ENCODE measurements around the gene ACVRL1.

Gene ACVRL1

DNA sequence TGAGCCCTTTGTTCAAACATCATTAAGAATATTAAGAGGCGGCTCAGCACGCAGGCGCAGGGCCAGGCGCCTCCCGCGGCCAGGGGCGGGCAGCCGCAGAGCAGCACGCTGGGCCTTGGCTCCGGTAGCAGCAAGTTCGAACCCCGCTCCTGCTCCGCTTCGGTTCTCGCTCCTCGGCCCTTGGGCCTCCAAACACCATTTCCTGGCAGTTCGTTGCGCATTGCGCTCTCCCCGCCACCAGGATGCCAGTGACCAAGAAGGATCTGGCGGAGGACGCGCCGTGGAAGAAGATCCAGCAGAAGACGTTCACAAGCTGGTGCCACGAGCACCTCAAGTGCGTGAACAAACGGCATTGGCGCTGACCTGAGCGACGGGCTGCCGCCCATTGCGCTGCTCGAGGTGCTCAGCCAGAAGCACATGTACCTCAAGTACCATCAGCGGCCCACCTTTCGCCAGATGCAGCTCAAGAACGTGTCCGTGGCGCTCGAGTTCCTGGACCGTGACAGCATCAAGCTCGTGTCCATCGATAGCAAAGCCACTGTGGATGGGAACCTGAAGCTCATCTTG lies 6.9 kb upstream of the ACVRL1 start:
- Histone ChIP-seq H3K27me3 (ENCODE audit: insufficient read depth, low read length) (no peaks in the 10 kb centered on the region), H3K4me1 (ENCODE audit: control insufficient read depth, insufficient read depth, low read length, unreplicated experiment) (peaks cover 5% of the 10 kb centered on the region), H3K36me3 (ENCODE audit: insufficient read depth, low read length) (no peaks in the 10 kb centered on the region), H3K79me2 (ENCODE audit: control insufficient read depth, insufficient read depth, low read length, unreplicated experiment) (no peaks in the 10 kb centered on the region), H3K27ac (ENCODE audit: low read depth, low read length) (no peak overlapping the region), H3K4me3 (ENCODE audit: low read depth, low read length) (no peak overlapping the region), H2AFZ (ENCODE audit: low read length, unreplicated experiment) (no peak overlapping the region)

DNA sequence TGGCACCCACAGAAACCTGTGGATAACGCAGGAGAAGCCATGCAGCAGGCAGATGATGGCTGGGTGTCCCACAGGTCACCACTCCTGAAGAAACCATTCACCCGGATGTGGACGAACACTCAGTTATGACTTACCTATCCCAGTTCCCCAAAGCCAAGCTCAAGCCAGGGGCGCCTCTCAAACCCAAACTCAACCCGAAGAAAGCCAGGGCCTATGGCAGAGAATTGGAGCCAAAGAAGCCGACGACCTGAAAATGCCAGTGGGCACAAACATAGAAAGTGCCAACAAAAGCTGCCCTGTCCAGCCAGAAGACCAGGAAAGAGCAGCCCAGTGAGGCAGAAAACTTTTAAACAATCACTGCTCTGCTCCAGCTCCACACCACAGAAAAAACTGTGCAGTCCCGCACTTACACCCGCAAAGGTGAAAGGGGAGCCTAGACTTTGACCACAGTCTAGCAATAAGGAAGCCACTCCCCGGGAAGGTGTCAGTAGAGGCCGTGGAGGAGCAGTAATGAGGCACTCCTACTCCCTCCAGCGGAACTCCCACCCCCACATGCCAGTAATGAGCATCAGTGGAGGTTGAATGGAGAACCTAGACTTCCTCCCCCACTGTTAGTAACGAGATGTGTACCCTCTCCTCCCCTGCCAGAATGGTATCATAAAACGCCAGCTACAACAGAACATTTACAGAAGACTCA lies 6.0 kb upstream of the ACVRL1 start:
- H3K27ac ChIP-seq (ENCODE audit: low read depth, low read length) = no peak overlapping the region
- H3K79me2 ChIP-seq (ENCODE audit: control insufficient read depth, insufficient read depth, low read length, unreplicated experiment) = no peaks in the 10 kb centered on the region
- no peaks in the 10 kb centered on the region for H3K36me3 ChIP-seq (ENCODE audit: insufficient read depth, low read length)
- no peak overlapping the region for H2AFZ ChIP-seq (ENCODE audit: low read length, unreplicated experiment)
- no peak overlapping the region for H3K4me3 ChIP-seq (ENCODE audit: low read depth, low read length)
- H3K4me1 ChIP-seq (ENCODE audit: control insufficient read depth, insufficient read depth, low read length, unreplicated experiment) = peaks cover 9% of the 10 kb centered on the region
- H3K27me3 ChIP-seq (ENCODE audit: insufficient read depth, low read length) = no peaks in the 10 kb centered on the region

DNA sequence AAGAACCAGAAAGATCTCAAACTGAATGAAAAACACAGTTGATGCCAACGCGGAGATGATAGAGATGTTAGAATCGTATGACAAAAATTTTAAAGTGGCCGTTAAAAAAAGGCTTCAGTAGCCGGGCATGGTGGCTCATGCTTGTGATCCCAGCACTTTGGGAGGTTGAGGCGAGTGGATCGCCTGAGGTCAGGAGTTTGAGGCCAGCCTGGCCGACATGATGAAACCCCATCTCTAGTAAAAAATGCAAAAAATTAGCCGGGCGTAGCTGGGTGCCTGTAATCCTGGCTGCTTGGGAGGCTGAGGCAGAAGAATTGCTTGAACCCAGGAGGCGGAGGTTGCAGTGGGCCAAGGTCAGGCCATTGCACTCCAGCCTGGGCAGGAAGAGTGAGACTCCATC lies 5.4 kb upstream of the ACVRL1 start:
- Histone ChIP-seq H3K4me3 (ENCODE audit: low read depth, low read length) (no peak overlapping the region), H3K27me3 (ENCODE audit: insufficient read depth, low read length) (no peaks in the 10 kb centered on the region), H3K4me1 (ENCODE audit: control insufficient read depth, insufficient read depth, low read length, unreplicated experiment) (peaks cover 9% of the 10 kb centered on the region), H3K79me2 (ENCODE audit: control insufficient read depth, insufficient read depth, low read length, unreplicated experiment) (no peaks in the 10 kb centered on the region), H3K27ac (ENCODE audit: low read depth, low read length) (no peak overlapping the region), H3K36me3 (ENCODE audit: insufficient read depth, low read length) (no peaks in the 10 kb centered on the region), H2AFZ (ENCODE audit: low read length, unreplicated experiment) (no peak overlapping the region)

DNA sequence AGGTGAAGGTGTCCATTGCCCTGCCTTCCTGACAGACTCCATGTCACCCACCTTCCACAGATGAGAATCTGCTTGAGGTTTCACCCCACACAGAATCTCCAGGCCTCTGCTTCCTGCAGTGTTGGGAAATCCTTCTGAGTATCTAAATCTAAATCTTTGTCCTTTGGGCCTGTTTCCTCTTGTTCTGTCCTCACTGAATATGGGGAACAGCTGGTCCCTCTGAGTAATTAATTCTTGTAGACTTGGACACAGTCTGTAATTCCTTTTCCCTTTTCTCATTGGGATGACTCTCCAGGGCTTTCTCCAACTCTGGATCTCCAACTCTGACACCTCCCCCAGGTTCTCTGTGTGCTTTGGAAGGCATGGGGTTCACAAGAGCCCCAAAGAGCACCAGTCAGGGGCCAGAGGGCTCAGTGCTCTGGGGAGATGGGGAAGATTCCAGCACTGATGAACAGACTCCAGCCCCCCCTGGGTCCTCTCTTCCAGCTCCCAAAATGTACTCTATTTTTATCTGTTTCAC lies 2.3 kb upstream of the ACVRL1 start:
- Histone ChIP-seq H3K36me3 (ENCODE audit: insufficient read depth, low read length) (no peaks in the 10 kb centered on the region), H2AFZ (ENCODE audit: low read length, unreplicated experiment) (peak overlapping the region; percentile 57), H3K27me3 (ENCODE audit: insufficient read depth, low read length) (no peaks in the 10 kb centered on the region), H3K79me2 (ENCODE audit: control insufficient read depth, insufficient read depth, low read length, unreplicated experiment) (no peaks in the 10 kb centered on the region), H3K27ac (ENCODE audit: low read depth, low read length) (no peak overlapping the region), H3K4me1 (ENCODE audit: control insufficient read depth, insufficient read depth, low read length, unreplicated experiment) (peaks cover 14% of the 10 kb centered on the region), H3K4me3 (ENCODE audit: low read depth, low read length) (no peak overlapping the region)

DNA sequence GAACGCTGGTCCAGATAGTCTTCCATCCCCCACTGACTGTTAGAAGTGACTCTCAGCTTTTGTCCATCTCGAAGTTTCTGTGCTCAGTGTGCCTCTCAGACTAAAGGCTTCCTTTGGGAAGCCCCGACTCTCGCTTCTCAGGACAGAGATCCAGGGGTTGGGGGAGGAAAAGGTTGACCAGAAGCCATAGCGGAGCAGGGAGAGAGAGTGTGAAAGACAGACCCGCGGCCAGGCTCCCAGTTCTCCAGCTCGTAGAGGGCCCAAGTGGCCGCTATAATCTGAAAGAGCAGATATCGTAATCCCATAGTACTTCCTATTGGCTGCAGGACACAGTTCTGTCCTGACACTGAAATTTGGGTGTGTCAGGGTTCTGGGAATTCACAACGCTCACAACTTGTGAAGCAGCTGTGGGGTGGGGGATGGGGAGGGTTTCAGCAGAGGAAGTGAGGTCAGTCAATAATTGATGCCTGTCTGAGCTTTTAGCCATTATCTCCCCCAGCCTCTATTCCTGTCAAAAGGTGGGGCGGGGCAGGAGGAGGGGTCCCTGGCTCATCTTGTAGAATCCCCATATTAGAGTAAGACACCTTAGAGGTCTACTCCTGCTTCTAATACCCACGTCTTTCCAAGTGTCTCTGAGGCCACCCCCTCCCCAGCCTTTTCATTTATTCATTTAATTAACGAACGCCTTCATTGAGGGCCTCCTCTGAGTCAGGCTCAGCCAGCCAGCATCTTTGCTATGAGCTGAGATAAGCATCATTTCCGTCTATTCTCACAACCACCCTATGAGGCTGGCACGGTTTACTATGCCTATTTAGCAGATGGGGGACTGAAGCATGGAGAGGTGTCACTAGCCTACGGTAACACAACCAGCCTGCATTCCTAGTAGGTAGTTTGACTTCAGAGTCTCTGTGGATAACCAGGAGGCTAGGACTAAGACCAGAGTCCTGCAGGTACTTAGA lies 1.6 kb upstream of the ACVRL1 start:
- no peaks in the 10 kb centered on the region for H3K36me3 ChIP-seq (ENCODE audit: insufficient read depth, low read length)
- peak overlapping the region; percentile 57 for H2AFZ ChIP-seq (ENCODE audit: low read length, unreplicated experiment)
- H3K27ac ChIP-seq (ENCODE audit: low read depth, low read length) = no peak overlapping the region
- no peaks in the 10 kb centered on the region for H3K27me3 ChIP-seq (ENCODE audit: insufficient read depth, low read length)
- H3K79me2 ChIP-seq (ENCODE audit: control insufficient read depth, insufficient read depth, low read length, unreplicated experiment) = no peaks in the 10 kb centered on the region
- no peak overlapping the region for H3K4me3 ChIP-seq (ENCODE audit: low read depth, low read length)
- H3K4me1 ChIP-seq (ENCODE audit: control insufficient read depth, insufficient read depth, low read length, unreplicated experiment) = peaks cover 22% of the 10 kb centered on the region

DNA sequence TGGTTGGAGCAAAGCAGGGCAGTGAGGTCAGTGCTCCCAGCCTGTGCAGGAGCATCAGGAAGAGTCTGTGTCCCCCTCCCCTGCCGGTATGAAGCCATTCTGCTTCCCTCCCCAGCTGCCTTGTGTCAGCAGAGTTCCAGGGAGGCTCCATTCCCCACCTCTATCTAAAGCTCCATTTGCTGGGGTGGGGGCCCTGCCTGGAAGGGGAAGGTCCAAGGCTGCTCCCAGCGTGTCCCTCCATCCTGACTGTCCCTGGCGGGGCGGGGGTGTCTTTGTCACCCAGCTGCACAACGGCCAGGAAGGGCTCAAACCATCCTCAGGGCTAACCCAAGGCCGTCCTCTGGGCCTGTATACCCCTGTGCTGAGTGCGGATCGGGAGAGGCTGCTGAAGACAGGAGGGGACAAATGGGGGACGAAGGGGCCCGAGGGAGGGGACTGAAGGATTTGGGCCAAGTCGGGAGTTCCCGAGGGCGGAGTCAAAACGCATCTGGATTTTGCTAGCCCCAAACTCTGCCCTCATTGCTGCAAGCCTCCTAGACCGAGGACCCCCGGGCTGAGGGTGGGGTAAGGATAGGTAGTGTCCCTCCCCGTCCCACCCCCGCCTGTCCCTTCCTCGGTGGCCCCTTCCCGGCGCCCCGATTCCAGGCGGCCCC lies 748 bp upstream of the ACVRL1 start:
- Histone ChIP-seq H3K27ac (ENCODE audit: low read depth, low read length) (no peak overlapping the region), H3K4me3 (ENCODE audit: low read depth, low read length) (peak overlapping the region; percentile 69)

DNA sequence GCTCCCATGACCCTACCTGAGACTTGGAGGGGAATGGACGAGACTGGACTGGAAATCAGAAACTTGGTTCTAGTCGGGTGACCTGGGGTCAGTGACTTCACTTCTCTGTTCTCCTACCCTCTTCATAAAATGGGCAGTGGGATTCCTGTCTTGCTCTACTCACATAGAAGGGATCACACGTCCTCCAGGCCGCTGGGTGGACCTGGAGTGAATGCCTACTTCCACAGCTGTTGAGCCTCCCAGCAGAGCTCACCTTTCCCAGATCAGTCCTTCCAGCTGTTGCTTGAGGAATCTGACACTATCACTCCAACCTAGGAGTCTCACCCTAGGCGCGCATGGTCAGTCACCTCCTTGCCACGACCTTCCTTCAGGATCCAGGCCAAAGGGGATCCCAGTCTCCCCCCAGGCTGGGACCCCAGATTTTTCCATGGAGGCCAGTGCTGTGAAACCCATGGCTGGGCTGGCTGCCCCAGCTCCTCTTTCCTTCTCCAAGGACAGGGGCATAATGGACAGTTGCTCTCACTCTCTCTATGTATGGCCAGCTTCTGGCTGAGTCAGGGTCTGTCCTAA lies 637 bp downstream of the ACVRL1 start:
- H3K27ac ChIP-seq (ENCODE audit: low read depth, low read length) = no peak overlapping the region
- H3K27me3 ChIP-seq (ENCODE audit: insufficient read depth, low read length) = no peaks in the 10 kb centered on the region
- H3K36me3 ChIP-seq (ENCODE audit: insufficient read depth, low read length) = no peaks in the 10 kb centered on the region
- H3K4me3 ChIP-seq (ENCODE audit: low read depth, low read length) = peak overlapping the region; percentile 69
- H3K79me2 ChIP-seq (ENCODE audit: control insufficient read depth, insufficient read depth, low read length, unreplicated experiment) = no peaks in the 10 kb centered on the region
- peaks cover 37% of the 10 kb centered on the region for H3K4me1 ChIP-seq (ENCODE audit: control insufficient read depth, insufficient read depth, low read length, unreplicated experiment)
- H2AFZ ChIP-seq (ENCODE audit: low read length, unreplicated experiment) = peak overlapping the region; percentile 81

More for the DNA sequence above, 748 bp upstream of the ACVRL1 start:
- H3K27me3 ChIP-seq (ENCODE audit: insufficient read depth, low read length) = no peaks in the 10 kb centered on the region
- H3K36me3 ChIP-seq (ENCODE audit: insufficient read depth, low read length) = no peaks in the 10 kb centered on the region
- peak overlapping the region; percentile 81 for H2AFZ ChIP-seq (ENCODE audit: low read length, unreplicated experiment)
- no peaks in the 10 kb centered on the region for H3K79me2 ChIP-seq (ENCODE audit: control insufficient read depth, insufficient read depth, low read length, unreplicated experiment)
- peaks cover 30% of the 10 kb centered on the region for H3K4me1 ChIP-seq (ENCODE audit: control insufficient read depth, insufficient read depth, low read length, unreplicated experiment)

DNA sequence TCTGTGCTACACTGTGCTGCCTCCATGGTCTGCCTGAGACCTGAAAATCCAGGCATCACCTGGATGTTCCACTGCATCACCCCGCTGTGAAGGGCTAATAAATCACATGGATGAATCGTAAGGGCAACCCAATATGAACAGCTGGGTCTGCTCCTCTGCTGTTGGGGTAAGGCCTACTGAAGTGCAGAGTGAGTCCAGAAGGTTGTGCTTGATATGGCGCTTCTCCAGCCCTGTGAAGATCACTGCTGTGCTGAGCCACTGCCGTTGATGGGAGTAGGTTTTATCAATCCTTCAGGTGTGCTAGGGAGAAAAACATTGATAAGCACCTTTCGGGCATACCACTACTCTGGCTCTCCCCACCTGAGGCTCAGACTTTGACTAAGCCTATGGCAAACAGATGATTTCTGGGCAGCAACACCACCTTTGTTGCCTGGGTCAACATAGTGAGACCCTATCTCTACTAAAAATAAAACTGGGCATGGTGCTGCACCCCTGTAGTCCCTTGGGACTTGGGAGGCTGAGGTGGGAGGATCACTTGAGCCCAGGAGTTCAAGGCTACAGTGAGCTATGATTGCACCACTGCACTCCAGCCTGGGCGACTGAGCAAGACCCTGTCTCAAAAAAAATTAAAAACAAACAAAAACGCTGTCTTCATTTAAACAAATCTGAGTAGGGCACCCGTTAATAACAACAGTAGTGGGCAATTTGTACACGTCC lies 1.7 kb downstream of the ACVRL1 start:
- Histone ChIP-seq H3K4me1 (ENCODE audit: control insufficient read depth, insufficient read depth, low read length, unreplicated experiment) (peaks cover 37% of the 10 kb centered on the region), H3K27me3 (ENCODE audit: insufficient read depth, low read length) (no peaks in the 10 kb centered on the region), H3K79me2 (ENCODE audit: control insufficient read depth, insufficient read depth, low read length, unreplicated experiment) (no peaks in the 10 kb centered on the region), H3K27ac (ENCODE audit: low read depth, low read length) (no peak overlapping the region), H3K36me3 (ENCODE audit: insufficient read depth, low read length) (no peaks in the 10 kb centered on the region), H2AFZ (ENCODE audit: low read length, unreplicated experiment) (no peak overlapping the region), H3K4me3 (ENCODE audit: low read depth, low read length) (no peak overlapping the region)

DNA sequence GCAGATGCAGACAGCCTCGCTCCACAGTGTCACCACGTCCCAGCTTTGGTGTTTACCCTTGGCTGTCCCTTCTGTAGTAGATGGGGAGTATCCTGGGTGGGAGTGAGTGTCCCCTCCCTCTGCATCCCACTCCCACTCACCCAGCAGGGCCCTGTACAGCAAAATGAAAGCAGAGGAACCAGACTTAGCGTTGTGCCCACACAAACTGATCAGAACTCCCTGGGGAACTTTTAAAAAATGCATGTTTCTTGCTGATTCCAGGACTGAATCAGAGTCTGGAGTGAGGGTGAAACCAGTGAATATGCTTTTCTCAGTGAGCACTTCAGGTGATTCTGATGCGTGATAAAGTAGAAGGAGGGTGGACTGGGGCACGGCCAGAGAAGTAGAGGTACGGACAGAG lies 2.9 kb downstream of the ACVRL1 start:
- Histone ChIP-seq H3K4me1 (ENCODE audit: control insufficient read depth, insufficient read depth, low read length, unreplicated experiment) (peaks cover 35% of the 10 kb centered on the region), H3K27ac (ENCODE audit: low read depth, low read length) (no peak overlapping the region), H3K4me3 (ENCODE audit: low read depth, low read length) (peak overlapping the region; percentile 38), H3K79me2 (ENCODE audit: control insufficient read depth, insufficient read depth, low read length, unreplicated experiment) (no peaks in the 10 kb centered on the region), H2AFZ (ENCODE audit: low read length, unreplicated experiment) (peak overlapping the region; percentile 78), H3K36me3 (ENCODE audit: insufficient read depth, low read length) (no peaks in the 10 kb centered on the region), H3K27me3 (ENCODE audit: insufficient read depth, low read length) (no peaks in the 10 kb centered on the region)

Measured in ACC112 (cell line).